GM12865 (cell line): ENCODE data around the gene ARHGAP44.

Source experiments
- DNase-seq: peaks from one replicate; pipeline ENCODE4 v3.0.0; 2010; ENCODE audit warnings: low read depth
- H3K4me3 ChIP-seq: 2 replicates; pipeline ENCODE4 v1.5.1; 2011; ENCODE audit warnings: mild to moderate bottlenecking, low read depth, low read length, control low read depth
- CTCF ChIP-seq: IDR thresholded peaks from 2 replicates; pipeline ENCODE4 v1.5.1; 2011; ENCODE audit warnings: low read length, control low read depth, low read depth, inconsistent platforms; ENCODE audit not compliant: insufficient read depth; ENCODE audit errors: missing control alignments

Gene ARHGAP44

GRCh38 chr17:12756786-12757185 is 32.5 kb upstream of the ARHGAP44 start:
- no peak for DNase-seq
- H3K4me3 ChIP-seq = no peak overlapping the region
- no peak for TF ChIP-seq CTCF

GRCh38 chr17:12759090-12759489 is 30.2 kb upstream of the ARHGAP44 start:
- no peak for TF ChIP-seq CTCF

GRCh38 chr17:12765548-12765947 is 23.8 kb upstream of the ARHGAP44 start:
- DNase-seq = no peak
- TF ChIP-seq CTCF = no peak
- no peak overlapping the region for H3K4me3 ChIP-seq

More at GRCh38 chr17:12759090-12759489, 30.2 kb upstream of the ARHGAP44 start:
- no peak overlapping the region for H3K4me3 ChIP-seq
- no peak for DNase-seq

GRCh38 chr17:12768255-12768654 is 21.0 kb upstream of the ARHGAP44 start:
- no peak overlapping the region for H3K4me3 ChIP-seq
- no peak for TF ChIP-seq CTCF
- no peak for DNase-seq

- no peak overlapping the region for H3K4me3 ChIP-seq
- no peak for DNase-seq
- no peak for TF ChIP-seq CTCF
Measured at GRCh38 chr17:12769981-12770380, 19.3 kb upstream of the ARHGAP44 start.

GRCh38 chr17:12773153-12773552 is 16.1 kb upstream of the ARHGAP44 start:
- TF ChIP-seq CTCF = no peak
- no peak overlapping the region for H3K4me3 ChIP-seq
- DNase-seq = no peak

GRCh38 chr17:12789075-12789480 is 220 bp upstream of the ARHGAP44 start:
- peak overlapping the region; percentile 56; the same call in 1 of the 2 replicates for H3K4me3 ChIP-seq
- TF ChIP-seq CTCF = no peak
- peak; percentile 66 for DNase-seq
